Endometrium (tissue), 2 donors: Measurements from ENCODE around the gene PTPRE.

ENCODE experiments used
- FAIRE-seq: peaks from 2 replicates; lab custom pipeline; 2012; peaks lifted over from hg19 to GRCh38; lab: Jason Lieb, UNC
- donor health status: control.
- donor health status: control.

PTPRE gene

GRCh38 chr10:127906548-127907377 lies at the start of gene PTPRE:
PTPRE (plus strand) TSS chr10:127907103; CDS start chr10:128040882, 133,779 bp downstream.
- no peak for FAIRE-seq

DNA sequence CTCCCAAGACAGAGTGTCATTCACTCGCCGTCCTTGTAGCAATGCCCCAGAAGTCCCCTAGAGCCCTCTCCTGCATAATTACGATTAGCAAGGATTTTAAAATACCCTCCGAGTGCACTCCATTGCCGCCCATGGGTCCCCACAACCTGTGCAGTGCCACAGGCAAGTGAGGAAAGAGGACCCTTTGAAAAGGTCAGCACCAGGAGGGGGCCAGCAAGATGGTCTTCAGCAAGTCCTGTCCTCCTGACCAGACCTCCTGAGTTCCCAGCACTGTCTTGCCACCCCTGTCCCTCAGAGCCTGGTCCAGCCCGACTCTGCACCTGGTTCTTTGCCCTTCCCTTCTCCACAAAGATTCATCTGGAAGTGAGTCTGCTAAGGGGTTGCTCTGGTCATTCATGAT lies 46.3 kb upstream of the PTPRE start:
- no peak for FAIRE-seq

GRCh38 chr10:127863231-127863825 lies 43.6 kb upstream of the PTPRE start:
- no peak for FAIRE-seq

- no peak for FAIRE-seq
Measured at GRCh38 chr10:127866276-127867013, 40.5 kb upstream of the PTPRE start.

GRCh38 chr10:127867805-127868204 lies 39.1 kb upstream of the PTPRE start:
- FAIRE-seq, result no peak

- FAIRE-seq, result no peak
Measured at GRCh38 chr10:127869329-127869728, 37.6 kb upstream of the PTPRE start.

DNA sequence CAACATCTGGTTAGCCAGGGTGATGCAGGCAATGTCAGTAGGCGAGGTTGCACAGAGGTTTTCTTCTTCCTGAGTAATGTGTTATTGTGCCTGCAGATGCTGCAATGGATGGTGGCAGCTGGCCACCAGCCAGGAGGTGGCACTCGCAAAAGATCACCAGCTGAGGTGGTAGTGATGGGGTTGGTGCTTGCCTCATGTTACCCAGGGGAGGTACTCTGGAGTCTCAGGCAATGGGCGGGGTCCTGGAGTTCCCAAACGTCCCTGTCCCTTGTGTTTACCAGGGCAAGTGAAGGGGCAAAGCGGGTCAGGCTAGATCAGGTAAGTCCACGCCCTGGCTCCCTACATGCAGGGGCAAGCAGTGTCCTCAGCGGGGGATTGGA lies 35.3 kb upstream of the PTPRE start:
- FAIRE-seq, result no peak

- no peak for FAIRE-seq
Measured at GRCh38 chr10:127872011-127872761, 34.7 kb upstream of the PTPRE start.

DNA sequence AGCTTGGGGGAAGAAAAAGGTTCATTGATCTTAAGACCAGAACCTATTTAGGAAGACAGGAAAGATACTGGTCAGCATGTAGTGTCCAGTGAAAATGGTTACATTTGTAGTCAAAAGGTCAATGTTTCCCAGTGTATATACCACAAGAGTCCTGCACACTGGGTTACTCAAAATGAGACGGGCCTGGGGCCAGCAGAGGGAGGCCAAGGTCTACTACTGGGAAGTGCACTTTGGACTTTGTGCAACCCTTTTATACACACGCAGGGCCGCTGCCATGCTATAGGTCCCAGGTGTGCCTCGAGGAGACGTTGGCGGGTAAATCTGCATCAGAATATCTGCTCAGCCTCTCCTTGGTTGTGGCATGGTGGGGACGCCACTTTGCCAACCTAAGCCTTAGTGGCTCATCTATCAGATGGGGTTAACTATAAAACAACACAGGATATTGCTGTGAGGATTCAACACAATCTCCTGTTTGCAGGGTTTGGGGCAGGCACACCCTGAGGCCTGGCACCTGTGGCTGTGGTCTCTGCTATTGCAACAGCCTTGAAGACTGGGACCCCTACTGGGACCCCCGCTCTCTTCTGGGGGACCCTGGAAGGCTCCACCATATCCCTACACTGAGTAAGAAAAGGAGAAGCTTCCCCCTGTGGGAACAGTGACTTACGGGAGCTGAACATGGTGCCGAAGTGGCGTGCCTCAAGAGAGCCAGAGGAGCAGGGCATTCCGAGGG lies 33.9 kb upstream of the PTPRE start:
- FAIRE-seq, result no peak

- no peak for FAIRE-seq
Measured at GRCh38 chr10:127873901-127874470, 32.9 kb upstream of the PTPRE start.

- FAIRE-seq, result no peak
Measured at GRCh38 chr10:127874671-127875448, 32.0 kb upstream of the PTPRE start.

- no peak for FAIRE-seq
Measured at GRCh38 chr10:127875449-127875765, 31.5 kb upstream of the PTPRE start.

DNA sequence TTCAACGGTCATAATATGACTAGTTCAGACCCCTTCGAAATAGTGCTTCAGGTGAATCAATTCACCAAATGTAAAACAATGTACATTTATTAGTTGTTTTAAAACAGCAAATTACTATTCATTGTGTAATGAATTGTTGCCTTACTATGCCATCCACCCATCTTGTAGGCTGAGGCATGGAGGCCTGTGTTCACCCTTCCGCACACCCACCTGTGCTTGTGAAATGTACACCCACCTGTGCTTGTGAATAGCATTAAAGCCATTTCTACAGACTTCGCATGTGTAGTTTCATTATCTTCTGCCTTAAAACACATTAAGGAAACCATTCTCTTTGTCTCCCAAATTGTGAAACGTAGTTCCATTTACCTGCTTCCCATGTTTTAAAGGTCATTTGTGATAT lies 31.0 kb upstream of the PTPRE start:
- FAIRE-seq, result no peak

GRCh38 chr10:127877116-127877515 lies 29.8 kb upstream of the PTPRE start:
- FAIRE-seq, result no peak

DNA sequence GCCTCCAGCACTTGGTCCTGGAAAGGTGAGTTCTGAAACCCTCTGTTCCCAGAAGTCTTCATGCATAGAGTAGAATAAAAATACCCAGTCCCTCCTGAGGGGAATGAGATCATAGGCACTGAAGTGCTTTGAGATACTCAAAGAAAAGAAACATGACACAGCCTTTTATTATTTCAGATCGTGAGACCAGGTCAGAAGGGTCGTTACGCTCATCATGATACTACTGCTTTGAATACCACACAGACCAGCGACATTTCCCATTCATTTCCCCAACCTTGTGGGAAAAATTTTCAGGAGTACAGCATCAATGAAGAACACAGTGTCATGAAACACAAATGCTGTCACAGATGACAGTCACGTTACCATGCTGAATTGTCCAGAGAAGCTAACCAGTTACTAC lies 29.2 kb upstream of the PTPRE start:
- FAIRE-seq, result no peak

DNA sequence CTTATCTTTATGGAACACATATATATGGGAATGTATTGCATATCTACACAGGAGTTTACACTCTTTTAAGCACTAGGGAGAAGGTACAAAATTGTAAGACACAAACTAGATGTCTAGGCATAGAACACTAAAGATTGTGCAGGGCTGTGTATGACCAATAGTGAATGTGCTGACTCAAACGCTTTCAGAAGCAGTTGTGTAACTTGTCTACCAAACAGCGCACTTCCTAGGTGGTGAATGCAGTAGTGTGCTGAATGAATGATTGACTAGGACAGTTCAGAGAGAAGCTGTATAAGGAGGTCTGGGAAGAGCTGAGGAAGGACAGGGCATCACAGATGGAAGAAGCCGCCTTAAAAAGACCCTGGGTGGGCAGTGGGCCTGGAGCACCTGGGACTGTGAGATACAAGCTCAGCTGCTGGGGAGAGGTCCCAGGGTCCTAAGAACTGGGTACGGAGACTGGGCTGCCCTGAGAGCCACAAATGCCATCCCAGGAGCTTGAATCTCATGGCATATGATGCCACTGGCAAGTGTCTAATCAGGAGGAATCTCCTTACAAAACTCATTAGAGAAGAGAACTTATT lies 28.3 kb upstream of the PTPRE start:
- no peak for FAIRE-seq

DNA sequence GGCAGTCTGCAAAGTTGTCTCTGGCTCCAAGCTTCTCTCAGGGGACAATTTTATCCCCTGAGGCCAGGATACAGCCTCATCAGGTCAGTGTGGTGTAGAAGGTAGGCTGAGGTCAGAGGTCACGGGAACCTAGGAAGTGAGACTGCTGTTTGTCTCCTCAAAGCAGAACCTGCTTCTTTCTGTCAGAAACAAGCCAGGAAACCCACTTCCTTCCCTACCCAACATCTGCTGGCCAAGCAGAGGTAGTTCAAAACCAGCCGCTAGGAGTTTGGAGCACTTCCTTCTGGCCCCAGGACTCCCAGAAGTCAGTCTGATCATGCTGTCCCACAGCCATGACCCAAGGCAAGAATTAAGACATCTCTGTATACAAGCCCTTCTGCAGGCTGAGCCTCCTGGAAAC lies 26.3 kb upstream of the PTPRE start:
- no peak for FAIRE-seq

GRCh38 chr10:127881262-127881661 lies 25.6 kb upstream of the PTPRE start:
- FAIRE-seq, result no peak

DNA sequence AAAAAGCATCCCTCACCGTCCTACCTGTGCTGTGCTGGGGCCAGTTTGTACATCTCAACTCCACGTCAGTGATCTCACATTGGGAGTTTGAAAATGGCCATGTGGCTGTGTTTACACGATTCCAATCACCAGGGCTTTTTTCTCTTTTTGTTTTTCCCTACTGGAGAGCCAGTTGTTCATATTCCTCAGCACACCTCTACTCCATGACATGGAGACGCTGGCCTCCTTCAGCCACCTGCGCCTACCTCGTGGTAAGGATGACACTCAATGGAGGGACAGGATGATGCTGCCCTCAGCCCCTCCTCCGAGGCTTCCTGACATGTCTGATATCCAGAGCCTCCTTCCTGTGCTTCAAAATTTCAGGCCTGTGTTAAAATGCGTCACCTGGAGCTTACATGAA lies 24.5 kb upstream of the PTPRE start:
- no peak for FAIRE-seq

GRCh38 chr10:127882801-127883459 lies 24.0 kb upstream of the PTPRE start:
- FAIRE-seq, result no peak
